Measurements from ENCODE around the gene NAA60. TPM values are rescaled to one million over a fixed set of nuclear protein-coding genes. Genes with fewer than 3 reads are reported as not detected.

The NAA60 gene
- total RNA-seq, 1 donor from 2014 or later, result 75.5 TPM

- no peaks in the 10 kb centered on the region for H3K9me3 Mint-ChIP-seq (ENCODE audit: unreplicated experiment)
- H3K4me1 Mint-ChIP-seq (ENCODE audit: unreplicated experiment), result no peaks in the 10 kb centered on the region
Observed at GRCh38 chr16:3484318-3485096, 41.0 kb downstream of the NAA60 start.

GRCh38 chr16:3485097-3485745 is 41.7 kb downstream of the NAA60 start:
- peaks cover 14% of the 10 kb centered on the region for H3K27me3 Mint-ChIP-seq (ENCODE audit: unreplicated experiment)
- H3K4me3 Mint-ChIP-seq (ENCODE audit: unreplicated experiment), result no peak overlapping the region
- no peak overlapping the region for H3K27ac Mint-ChIP-seq (ENCODE audit: unreplicated experiment)
- H3K36me3 Mint-ChIP-seq (ENCODE audit: low read depth, unreplicated experiment), result peaks cover 31% of the 10 kb centered on the region
- no peaks in the 10 kb centered on the region for H3K9me3 Mint-ChIP-seq (ENCODE audit: unreplicated experiment)
- H3K4me1 Mint-ChIP-seq (ENCODE audit: unreplicated experiment), result no peaks in the 10 kb centered on the region
- no peak for DNase-seq (ENCODE audit: low spot score)
- no peak for TF ChIP-seq CTCF (IDR thresholded peaks at IDR 0.05; ENCODE audit: unreplicated experiment)

More at GRCh38 chr16:3484318-3485096, 41.0 kb downstream of the NAA60 start:
- TF ChIP-seq CTCF (IDR thresholded peaks at IDR 0.05; ENCODE audit: unreplicated experiment), result no peak
- H3K27me3 Mint-ChIP-seq (ENCODE audit: unreplicated experiment), result peaks cover 14% of the 10 kb centered on the region
- no peak for DNase-seq (ENCODE audit: low spot score)
- H3K27ac Mint-ChIP-seq (ENCODE audit: unreplicated experiment), result no peak overlapping the region
- peaks cover 33% of the 10 kb centered on the region for H3K36me3 Mint-ChIP-seq (ENCODE audit: low read depth, unreplicated experiment)
- no peak overlapping the region for H3K4me3 Mint-ChIP-seq (ENCODE audit: unreplicated experiment)

- H3K27me3 Mint-ChIP-seq (ENCODE audit: unreplicated experiment), result peaks cover 14% of the 10 kb centered on the region
- H3K27ac Mint-ChIP-seq (ENCODE audit: unreplicated experiment), result no peak overlapping the region
- TF ChIP-seq CTCF (IDR thresholded peaks at IDR 0.05; ENCODE audit: unreplicated experiment), result no peak
- H3K9me3 Mint-ChIP-seq (ENCODE audit: unreplicated experiment), result no peaks in the 10 kb centered on the region
- DNase-seq (ENCODE audit: low spot score), result no peak
- H3K36me3 Mint-ChIP-seq (ENCODE audit: low read depth, unreplicated experiment), result peaks cover 29% of the 10 kb centered on the region
- no peak overlapping the region for H3K4me3 Mint-ChIP-seq (ENCODE audit: unreplicated experiment)
- H3K4me1 Mint-ChIP-seq (ENCODE audit: unreplicated experiment), result no peaks in the 10 kb centered on the region
Observed at GRCh38 chr16:3485821-3486505, 42.5 kb downstream of the NAA60 start.

- no peak for TF ChIP-seq CTCF (IDR thresholded peaks at IDR 0.05; ENCODE audit: unreplicated experiment)
- no peak for DNase-seq (ENCODE audit: low spot score)
- peaks cover 15% of the 10 kb centered on the region for H3K27me3 Mint-ChIP-seq (ENCODE audit: unreplicated experiment)
- H3K27ac Mint-ChIP-seq (ENCODE audit: unreplicated experiment), result no peak overlapping the region
- no peaks in the 10 kb centered on the region for H3K9me3 Mint-ChIP-seq (ENCODE audit: unreplicated experiment)
- H3K4me1 Mint-ChIP-seq (ENCODE audit: unreplicated experiment), result no peaks in the 10 kb centered on the region
- peak overlapping the region; percentile 59 for H3K4me3 Mint-ChIP-seq (ENCODE audit: unreplicated experiment)
- peaks cover 23% of the 10 kb centered on the region for H3K36me3 Mint-ChIP-seq (ENCODE audit: low read depth, unreplicated experiment)
Observed at GRCh38 chr16:3486506-3487215, 43.2 kb downstream of the NAA60 start.
